BE2C (cell line): ENCODE data around the gene PC.
A peak's percentile ranks its signal among the peaks of the same experiment; 100 is the strongest.

Experiments
- DNase-seq: peaks from one replicate; pipeline ENCODE4 v3.0.0-alpha.2; 2020
- H3K27me3 ChIP-seq: fragments of 250-450 bp; sonication (Bioruptor Pico); 2 replicates; pipeline ENCODE4 v1.5.1; 2020; ENCODE audit warnings: mild to moderate bottlenecking
- H3K36me3 ChIP-seq: fragments of 250-450 bp; sonication (Bioruptor Pico); 2 replicates; pipeline ENCODE4 v1.5.1; 2020; ENCODE audit warnings: mild to moderate bottlenecking
- H3K4me1 ChIP-seq: fragments of 250-450 bp; sonication (Bioruptor Pico); 2 replicates; pipeline ENCODE4 v1.5.1; 2020
- H3K4me3 ChIP-seq: 2 replicates; pipeline ENCODE4 v1.5.1; 2011; ENCODE audit warnings: low read depth, low read length
- H3K9me3 ChIP-seq: fragments of 250-450 bp; sonication (Bioruptor Pico); 2 replicates; pipeline ENCODE4 v1.5.1; 2020
- TF ChIP-seq, protein P1 (sequence below): IDR thresholded peaks from 2 replicates; pipeline ENCODE4 v1.5.1; 2012; ENCODE audit warnings: mild to moderate bottlenecking, low read depth, low read length

The PC gene

DNA sequence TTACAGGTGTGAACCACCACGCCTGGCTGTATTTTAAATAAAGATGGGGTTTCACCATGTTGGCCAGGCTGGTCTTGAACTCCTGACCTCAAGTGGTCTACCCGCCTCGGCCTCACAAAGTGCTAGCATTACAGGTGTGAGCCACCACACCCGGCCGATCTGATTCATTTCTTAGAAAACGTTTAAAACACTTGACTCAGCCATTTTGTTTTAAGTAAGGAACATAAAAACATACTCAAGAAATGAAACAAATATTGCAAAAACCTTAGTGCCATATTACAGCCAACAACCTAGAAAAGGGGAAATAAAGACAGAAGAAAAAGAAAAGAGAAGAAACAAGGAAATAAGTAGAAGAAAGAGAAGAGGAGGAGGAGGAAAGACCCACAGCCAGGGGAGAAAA, 84.0 kb downstream of the PC start:
- no peaks in the 10 kb centered on the region for H3K27me3 ChIP-seq
- TF ChIP-seq, protein P1, sequence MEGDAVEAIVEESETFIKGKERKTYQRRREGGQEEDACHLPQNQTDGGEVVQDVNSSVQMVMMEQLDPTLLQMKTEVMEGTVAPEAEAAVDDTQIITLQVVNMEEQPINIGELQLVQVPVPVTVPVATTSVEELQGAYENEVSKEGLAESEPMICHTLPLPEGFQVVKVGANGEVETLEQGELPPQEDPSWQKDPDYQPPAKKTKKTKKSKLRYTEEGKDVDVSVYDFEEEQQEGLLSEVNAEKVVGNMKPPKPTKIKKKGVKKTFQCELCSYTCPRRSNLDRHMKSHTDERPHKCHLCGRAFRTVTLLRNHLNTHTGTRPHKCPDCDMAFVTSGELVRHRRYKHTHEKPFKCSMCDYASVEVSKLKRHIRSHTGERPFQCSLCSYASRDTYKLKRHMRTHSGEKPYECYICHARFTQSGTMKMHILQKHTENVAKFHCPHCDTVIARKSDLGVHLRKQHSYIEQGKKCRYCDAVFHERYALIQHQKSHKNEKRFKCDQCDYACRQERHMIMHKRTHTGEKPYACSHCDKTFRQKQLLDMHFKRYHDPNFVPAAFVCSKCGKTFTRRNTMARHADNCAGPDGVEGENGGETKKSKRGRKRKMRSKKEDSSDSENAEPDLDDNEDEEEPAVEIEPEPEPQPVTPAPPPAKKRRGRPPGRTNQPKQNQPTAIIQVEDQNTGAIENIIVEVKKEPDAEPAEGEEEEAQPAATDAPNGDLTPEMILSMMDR = no peak
- DNase-seq = no peak
- H3K36me3 ChIP-seq = peaks cover 18% of the 10 kb centered on the region
- H3K9me3 ChIP-seq = no peaks in the 10 kb centered on the region
- no peak overlapping the region for H3K4me3 ChIP-seq
- no peaks in the 10 kb centered on the region for H3K4me1 ChIP-seq

DNA sequence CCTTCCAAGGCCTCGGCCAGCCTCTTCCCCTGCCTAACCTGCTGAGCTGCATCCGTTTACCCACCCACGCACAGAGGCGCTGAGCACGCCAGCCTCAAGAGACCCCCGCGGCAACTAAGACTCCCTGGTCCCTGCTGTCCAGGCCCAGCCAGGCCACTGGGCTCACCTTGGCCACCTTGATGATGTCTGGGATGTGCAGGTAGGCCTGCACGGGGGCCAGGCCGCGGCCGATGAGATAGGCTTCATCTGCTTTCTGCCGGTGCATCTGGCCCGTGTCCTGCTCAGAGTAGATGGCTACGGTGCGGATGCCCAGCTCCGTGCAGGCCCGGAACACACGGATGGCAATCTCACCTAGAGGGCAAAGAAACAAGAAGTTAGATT, 86.7 kb downstream of the PC start:
- no peak for DNase-seq
- Histone ChIP-seq H3K4me1 (no peaks in the 10 kb centered on the region), H3K9me3 (no peaks in the 10 kb centered on the region), H3K36me3 (peaks cover 20% of the 10 kb centered on the region), H3K4me3 (no peak overlapping the region), H3K27me3 (no peaks in the 10 kb centered on the region)
- TF ChIP-seq, protein P1 = no peak

DNA sequence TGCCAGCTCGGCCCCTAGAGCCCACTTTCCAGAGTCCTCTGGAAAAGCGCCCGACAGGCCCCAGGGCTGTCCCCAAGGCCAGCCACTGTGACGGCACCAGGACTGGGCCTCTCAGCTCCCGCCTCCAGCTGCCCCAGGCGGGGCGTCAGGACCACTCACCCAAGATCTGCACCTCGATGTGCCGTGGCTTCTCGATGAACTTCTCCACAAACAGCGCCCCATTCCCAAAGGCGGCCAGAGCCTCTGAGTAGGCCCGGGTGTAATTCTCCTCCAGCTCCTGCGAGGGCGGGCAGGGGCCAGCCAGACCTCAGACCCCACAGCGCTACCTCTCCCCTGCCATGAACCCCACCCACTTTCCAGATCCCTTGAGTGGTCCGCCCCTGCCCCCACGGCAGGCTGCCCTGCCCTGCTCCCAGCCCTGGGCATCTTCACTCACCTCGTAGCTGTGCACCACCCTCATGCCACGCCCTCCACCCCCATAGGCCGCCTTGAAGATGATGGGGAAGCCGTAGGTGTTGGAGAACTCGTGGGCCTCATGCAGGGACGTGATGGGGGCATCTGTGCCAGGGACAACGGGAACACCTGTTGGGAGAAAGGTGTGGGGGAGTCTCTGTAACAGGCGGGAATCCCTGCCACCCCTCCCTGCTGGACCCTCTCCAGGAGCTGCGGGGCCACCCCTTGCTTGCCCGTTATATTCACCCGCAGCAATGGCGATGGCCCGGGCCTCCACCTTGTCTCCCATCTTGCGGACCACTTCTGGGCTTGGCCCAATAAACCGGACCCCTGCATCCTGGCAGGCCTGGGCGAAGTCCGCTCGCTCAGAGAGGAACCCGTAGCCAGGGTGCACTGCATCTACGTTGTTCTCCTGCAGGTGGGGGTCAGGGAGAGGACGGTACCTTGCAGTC, 87.3 kb downstream of the PC start:
- no peaks in the 10 kb centered on the region for H3K27me3 ChIP-seq
- H3K4me3 ChIP-seq = no peak overlapping the region
- no peak for DNase-seq
- H3K36me3 ChIP-seq = peaks cover 20% of the 10 kb centered on the region
- H3K9me3 ChIP-seq = no peaks in the 10 kb centered on the region
- no peaks in the 10 kb centered on the region for H3K4me1 ChIP-seq
- TF ChIP-seq, protein P1 = no peak

DNA sequence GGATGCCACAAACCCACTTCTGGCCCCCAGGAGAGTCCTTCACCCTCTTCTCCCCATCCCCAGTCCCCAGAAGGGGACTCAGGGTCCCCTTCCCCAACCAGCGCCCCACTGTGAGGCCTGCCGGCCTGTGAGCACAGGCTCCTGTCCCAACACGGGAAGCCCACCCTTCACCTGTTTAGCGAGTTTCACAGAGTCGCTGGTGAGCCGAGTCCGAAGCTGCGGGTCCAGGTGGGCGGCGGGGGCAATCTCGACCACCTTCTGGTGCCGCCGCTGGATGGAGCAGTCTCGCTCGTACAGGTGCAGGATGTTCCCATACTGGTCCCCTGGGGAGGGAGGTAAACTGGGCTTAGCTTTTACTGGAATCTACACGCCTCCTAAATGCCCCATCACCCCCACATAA, 88.1 kb downstream of the PC start:
- Histone ChIP-seq H3K36me3 (peaks cover 20% of the 10 kb centered on the region), H3K9me3 (no peaks in the 10 kb centered on the region), H3K27me3 (no peaks in the 10 kb centered on the region), H3K4me3 (no peak overlapping the region), H3K4me1 (no peaks in the 10 kb centered on the region)
- no peak for DNase-seq
- TF ChIP-seq, protein P1 = no peak

DNA sequence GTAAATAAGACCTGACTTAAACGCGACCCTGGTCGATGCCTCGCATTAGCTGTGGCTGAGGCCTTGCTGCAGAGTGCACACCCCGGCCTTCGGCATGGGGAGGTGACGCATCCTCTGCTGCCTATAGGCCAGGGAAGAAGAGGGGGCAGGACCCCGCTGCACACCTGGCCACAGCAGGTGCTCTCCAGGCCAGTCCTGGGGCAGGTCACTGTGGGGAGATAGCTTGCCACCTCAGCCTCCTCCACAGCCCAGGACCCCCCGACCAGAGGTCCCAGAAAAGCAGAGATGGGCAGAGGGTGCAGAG, 88.7 kb downstream of the PC start:
- TF ChIP-seq, protein P1 = no peak
- H3K27me3 ChIP-seq = no peaks in the 10 kb centered on the region
- no peaks in the 10 kb centered on the region for H3K9me3 ChIP-seq
- DNase-seq = no peak
- H3K4me1 ChIP-seq = no peaks in the 10 kb centered on the region
- peaks cover 20% of the 10 kb centered on the region for H3K36me3 ChIP-seq
- no peak overlapping the region for H3K4me3 ChIP-seq

DNA sequence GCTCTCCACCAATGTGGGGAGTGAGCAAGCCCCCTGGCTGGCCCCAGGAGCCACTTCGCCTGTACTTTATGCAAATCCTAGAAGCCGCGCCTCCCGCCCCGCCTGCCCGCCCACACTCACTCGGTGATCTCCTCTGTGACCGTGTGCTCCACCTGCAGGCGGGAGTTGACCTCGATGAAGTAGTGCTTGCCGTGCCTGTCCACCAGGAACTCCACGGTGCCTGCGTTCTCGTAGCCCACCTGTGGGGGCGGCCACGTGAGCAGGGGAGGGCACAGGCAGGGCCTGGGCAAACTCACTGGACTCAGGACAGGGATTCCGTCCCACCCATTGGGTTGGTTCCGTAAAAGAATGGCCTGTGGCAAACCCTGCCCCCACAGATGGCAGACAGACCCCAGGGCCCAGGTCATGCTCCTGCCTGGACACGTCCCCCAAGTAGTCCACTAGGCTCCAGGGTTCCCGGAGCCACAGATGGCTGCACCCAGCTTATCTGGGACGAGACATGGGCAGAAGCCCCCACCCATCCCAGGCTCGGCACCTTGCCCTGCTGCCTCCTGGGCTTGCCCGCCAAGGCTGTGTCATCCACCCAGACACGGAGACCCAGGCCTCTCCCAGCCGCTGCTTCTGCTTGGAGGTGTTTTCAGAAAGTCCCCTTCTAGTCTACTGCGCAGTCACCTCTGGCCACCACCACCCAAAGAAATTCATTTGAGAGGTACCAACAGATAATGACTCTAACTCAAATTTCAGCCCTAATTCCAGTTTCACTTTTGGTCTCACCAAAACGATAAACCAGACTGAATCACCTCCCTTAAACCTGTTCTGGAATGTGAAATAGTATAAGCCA, 89.2 kb downstream of the PC start:
- TF ChIP-seq, protein P1 = peak; percentile 19; the same call in 1 of the 2 replicates
- Histone ChIP-seq H3K36me3 (peaks cover 20% of the 10 kb centered on the region), H3K27me3 (no peaks in the 10 kb centered on the region), H3K9me3 (no peaks in the 10 kb centered on the region), H3K4me1 (no peaks in the 10 kb centered on the region), H3K4me3 (no peak overlapping the region)
- DNase-seq = peak; percentile 50
